HG03039 (cell line): ENCODE data around the gene DNAH17.

Source experiments
- ATAC-seq: cut with Tn5 transposase; IDR thresholded peaks from one replicate; pipeline ENCODE4 v1.9.1; 2021; ENCODE audit warnings: mild to moderate bottlenecking, moderate library complexity; ENCODE audit not compliant: unreplicated experiment

The DNAH17 gene

GRCh38 chr17:78550464-78550863, 26.7 kb downstream of the DNAH17 start:
- no peak for ATAC-seq

GRCh38 chr17:78548725-78549124, 28.5 kb downstream of the DNAH17 start:
- ATAC-seq: no peak

GRCh38 chr17:78547035-78547434, 30.2 kb downstream of the DNAH17 start:
- ATAC-seq: no peak

GRCh38 chr17:78546476-78546875, 30.7 kb downstream of the DNAH17 start:
- ATAC-seq: no peak

- no peak for ATAC-seq
These were observed 32.1 kb downstream of the DNAH17 start for GRCh38 chr17:78544881-78545755.

- ATAC-seq: no peak
These were observed 35.5 kb downstream of the DNAH17 start for GRCh38 chr17:78541488-78542206.

- ATAC-seq: no peak
These were observed 37.4 kb downstream of the DNAH17 start for GRCh38 chr17:78539781-78540180.

- ATAC-seq: no peak
These were observed 39.0 kb downstream of the DNAH17 start for GRCh38 chr17:78538033-78538776.

GRCh38 chr17:78537217-78537860, 39.9 kb downstream of the DNAH17 start:
- no peak for ATAC-seq

GRCh38 chr17:78535273-78536197, 41.7 kb downstream of the DNAH17 start:
- no peak for ATAC-seq

GRCh38 chr17:78534492-78535272, 42.5 kb downstream of the DNAH17 start:
- no peak for ATAC-seq

GRCh38 chr17:78532922-78533640, 44.1 kb downstream of the DNAH17 start:
- no peak for ATAC-seq

GRCh38 chr17:78532311-78532710, 44.9 kb downstream of the DNAH17 start:
- no peak for ATAC-seq

GRCh38 chr17:78530675-78531074, 46.5 kb downstream of the DNAH17 start:
- ATAC-seq: no peak

- ATAC-seq: no peak
These were observed 47.1 kb downstream of the DNAH17 start for GRCh38 chr17:78529871-78530670.

- no peak for ATAC-seq
These were observed 47.9 kb downstream of the DNAH17 start for GRCh38 chr17:78529251-78529650.

GRCh38 chr17:78528541-78528940, 48.7 kb downstream of the DNAH17 start:
- ATAC-seq: no peak

- no peak for ATAC-seq
These were observed 49.9 kb downstream of the DNAH17 start for GRCh38 chr17:78527345-78527744.
